Transverse colon (tissue), 4 donors: ENCODE results near the gene MAPK12.
A peak's percentile ranks its signal among the peaks of the same experiment; 100 is the strongest.

Experiments
- CTCF ChIP-seq, 5 experiments: fragments of 200-600 bp in 3 of 5; fragments of 450-650 bp in 2 of 5; sonication (generic) in 3 of 5; IDR thresholded peaks; 1 replicate in 2 of 5; 2 replicates in 3 of 5; pipeline ENCODE4 v1.5.1; 2016 to 2017; ENCODE audit warnings: antibody characterized with exemption in 5 of 5, inconsistent platforms in 3 of 5, mild to moderate bottlenecking in 2 of 5, moderate library complexity in 1 of 5
- EP300 ChIP-seq: sonication (generic); formaldehyde crosslinking; IDR thresholded peaks from one replicate; pipeline ENCODE4 v1.6.1; 2017; ENCODE audit warnings: antibody characterized with exemption, low read depth
- POLR2A ChIP-seq: fragments of 450-650 bp; IDR thresholded peaks from one replicate; pipeline ENCODE4 v1.6.1; 2016; ENCODE audit warnings: antibody characterized with exemption, mild to moderate bottlenecking, moderate library complexity
- POLR2AphosphoS5 ChIP-seq, 3 donors: sonication (generic); formaldehyde crosslinking; IDR thresholded peaks; one replicate each; pipeline ENCODE4 v1.6.1; 2016; ENCODE audit warnings: antibody characterized with exemption in 3 of 3

- TF ChIP-seq CTCF (IDR thresholded peaks at IDR 0.05) (peak in 1 of 5 experiments; percentile 26), POLR2A (no peak), POLR2AphosphoS5 (IDR thresholded peaks at IDR 0.05) (no peak), EP300 (no peak)
Measured at GRCh38 chr22:50271519-50271970, 10.1 kb upstream of the MAPK12 start.
